Hematopoietic multipotent progenitor cell treated with erythropoietin and hydrocortisone succinate and interleukin-3 and kit ligand, for 6 days (in vitro differentiated cells): ENCODE results near the gene MRPL16.
A peak's percentile ranks its signal among the peaks of the same experiment; 100 is the strongest.
"Not testable (repeated sequence)": the region's sequence is repeated elsewhere in the genome, so short reads cannot be mapped to it uniquely, and the experiment has no call there.

Source experiments
- DNase-seq: peaks from one replicate; pipeline ENCODE4 v3.0.0-alpha.2; 2015

The MRPL16 gene

GRCh38 chr11:59810189-59810910 lies at the start of gene MRPL16:
Gene MRPL16 (minus strand): TSS chr11:59810778. CDS start chr11:59810658, 120 bp downstream.
- peak; percentile 96 for DNase-seq

- peak; percentile 31 for DNase-seq
Measured at GRCh38 chr11:59859673-59860072, 49.1 kb upstream of the MRPL16 start.

- DNase-seq = peak; percentile 73
Measured at GRCh38 chr11:59857439-59858434, 47.2 kb upstream of the MRPL16 start.

GRCh38 chr11:59854871-59855270 lies 44.3 kb upstream of the MRPL16 start:
- DNase-seq = peak; percentile 18

DNA sequence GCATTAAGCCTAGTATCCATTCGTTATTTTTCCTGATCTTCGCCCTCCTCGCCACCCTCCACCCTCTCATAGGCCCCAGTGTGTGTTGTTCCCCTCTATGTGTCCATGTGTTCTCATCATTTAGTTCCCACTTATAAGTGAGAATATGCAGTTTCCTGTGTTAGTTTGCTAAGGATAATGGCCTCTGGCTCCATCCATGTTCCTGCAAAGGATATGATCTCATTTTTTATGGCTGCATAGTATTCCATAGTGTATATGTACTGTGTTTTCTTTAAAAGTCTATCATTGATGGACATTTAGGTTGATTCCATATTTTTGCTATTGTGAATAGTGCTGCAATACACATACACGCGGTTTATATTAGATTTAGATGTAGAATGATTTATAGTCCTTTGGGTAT lies 40.8 kb upstream of the MRPL16 start:
- DNase-seq = not testable (repeated sequence)

GRCh38 chr11:59849551-59849950 lies 39.0 kb upstream of the MRPL16 start:
- not testable (repeated sequence) for DNase-seq

DNA sequence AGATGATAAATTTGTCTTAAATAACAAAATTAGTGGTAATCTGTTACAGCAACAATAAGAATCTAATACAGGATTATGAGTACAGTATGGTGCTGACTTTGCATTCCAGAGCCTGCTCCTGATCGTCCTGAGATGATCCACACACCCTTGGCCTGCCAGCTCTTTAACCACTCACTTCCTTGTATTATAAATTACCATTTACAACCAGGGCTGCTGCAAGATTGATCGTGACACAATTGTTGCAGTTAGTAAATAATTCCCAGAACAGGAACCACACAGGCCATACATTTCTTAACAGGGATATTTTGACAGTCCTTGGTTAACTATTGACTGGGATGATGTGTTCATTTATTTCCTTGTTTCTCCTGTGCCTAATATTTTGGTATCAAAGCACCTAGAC lies 38.6 kb upstream of the MRPL16 start:
- no peak for DNase-seq

GRCh38 chr11:59848439-59848838 lies 37.9 kb upstream of the MRPL16 start:
- peak; percentile 21 for DNase-seq

DNA sequence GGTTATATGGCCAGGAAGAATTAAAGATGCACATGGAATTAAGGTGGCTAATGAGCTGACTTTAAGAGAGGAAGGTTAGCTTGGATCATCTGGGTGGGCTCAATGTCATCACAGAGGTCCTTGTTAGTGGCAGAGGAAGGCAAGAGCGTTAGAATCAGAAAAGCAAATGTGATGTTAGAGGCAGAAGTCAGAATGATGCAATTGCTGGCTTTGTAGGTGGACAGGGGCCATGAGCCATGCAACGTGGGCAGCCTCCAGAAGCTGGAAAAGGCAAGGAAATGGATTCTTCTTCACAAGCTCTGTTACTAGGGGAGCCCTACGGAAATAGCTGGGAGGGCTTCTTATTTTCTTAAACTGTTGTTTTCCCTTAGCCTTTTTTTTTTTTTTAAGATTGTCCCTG lies 37.0 kb upstream of the MRPL16 start:
- no peak for DNase-seq

- no peak for DNase-seq
Measured at GRCh38 chr11:59846556-59846955, 36.0 kb upstream of the MRPL16 start.

DNA sequence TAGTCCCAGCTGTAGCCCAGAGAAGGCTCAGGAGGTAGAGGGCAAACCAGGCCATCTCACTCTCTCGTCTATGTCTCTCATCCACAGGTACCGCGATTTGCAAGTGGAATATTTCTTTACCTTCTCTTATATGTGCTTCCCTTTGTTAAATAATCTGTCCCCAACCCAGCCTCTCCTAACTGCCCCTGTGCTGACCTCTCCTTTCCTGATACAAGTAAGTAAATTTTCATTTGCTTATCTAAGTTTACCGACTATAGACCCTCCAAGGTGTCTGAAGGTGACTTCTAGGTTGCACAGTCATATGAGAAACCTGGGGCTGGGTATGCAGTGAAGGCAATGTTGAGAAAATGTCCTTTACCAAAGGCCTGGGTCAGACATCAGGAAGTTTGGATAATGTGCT lies 34.8 kb upstream of the MRPL16 start, which contains the start of gene CBLIF:
CBLIF (minus strand) TSS at position 101 of the 400 bp plus-strand sequence; CDS start at position 55, 46 bp downstream.
- DNase-seq = no peak

DNA sequence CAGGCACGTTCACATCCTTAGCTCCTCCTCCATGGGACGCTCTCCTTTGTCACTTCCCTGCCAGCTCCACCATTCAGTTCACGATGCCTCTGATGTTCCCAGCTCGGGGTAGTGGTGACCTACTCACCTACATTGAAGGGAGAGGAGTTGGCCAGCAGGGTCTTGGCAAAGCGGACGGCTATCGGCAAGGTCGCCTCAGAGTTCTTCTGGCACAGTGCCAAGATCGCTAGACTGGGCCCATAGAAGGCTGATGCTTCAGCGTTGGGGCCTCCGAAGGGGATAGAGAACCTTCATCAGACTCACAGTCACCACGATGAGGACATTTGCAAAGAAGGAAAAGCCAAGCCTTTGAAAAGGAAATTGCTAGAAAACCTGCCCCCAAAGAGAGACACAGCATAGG lies 31.7 kb upstream of the MRPL16 start:
- DNase-seq = no peak

DNA sequence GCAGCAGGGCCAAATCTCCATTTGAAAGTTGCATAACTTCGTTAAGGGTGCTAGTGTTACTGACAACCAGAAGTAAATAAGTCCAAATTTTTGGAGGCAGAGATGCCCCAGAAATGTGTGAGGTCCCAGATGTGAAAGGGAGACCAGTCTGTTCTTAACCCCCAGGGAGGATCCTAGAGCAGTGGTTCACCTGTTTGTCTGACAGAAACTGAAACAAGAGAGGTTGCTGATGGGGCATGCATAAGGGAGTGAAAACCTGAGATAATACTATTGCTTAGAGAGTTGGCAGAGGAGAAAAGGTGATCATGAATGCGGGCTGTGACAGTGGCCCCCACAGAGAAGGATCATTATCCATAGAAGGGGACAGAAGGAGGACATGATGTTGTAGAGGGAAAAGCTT lies 30.9 kb upstream of the MRPL16 start:
- DNase-seq = no peak

- DNase-seq = no peak
Measured at GRCh38 chr11:59839615-59840014, 29.0 kb upstream of the MRPL16 start.

DNA sequence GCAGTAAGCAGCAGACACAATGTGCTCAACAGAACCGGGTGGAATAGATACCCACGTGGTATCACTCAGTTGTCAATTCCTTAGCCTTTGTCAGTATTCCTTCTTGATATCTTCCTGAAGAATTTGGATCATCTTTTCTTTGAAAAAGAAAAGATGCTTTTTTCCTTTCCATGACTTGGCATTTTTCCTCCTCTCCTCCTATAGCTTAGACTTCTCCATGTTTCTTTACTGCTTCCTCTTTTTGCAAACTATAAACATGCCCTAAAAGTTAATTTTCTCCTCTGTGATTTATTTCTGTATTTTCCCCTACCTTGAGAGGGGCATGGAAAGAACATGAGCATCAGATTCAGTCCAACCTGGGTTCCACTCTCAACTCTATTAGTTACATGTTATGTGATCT lies 23.0 kb upstream of the MRPL16 start:
- DNase-seq = no peak

GRCh38 chr11:59829358-59829757 lies 18.8 kb upstream of the MRPL16 start:
- no peak for DNase-seq

- DNase-seq = peak; percentile 95
Measured at GRCh38 chr11:59822989-59823566, 12.5 kb upstream of the MRPL16 start.

DNA sequence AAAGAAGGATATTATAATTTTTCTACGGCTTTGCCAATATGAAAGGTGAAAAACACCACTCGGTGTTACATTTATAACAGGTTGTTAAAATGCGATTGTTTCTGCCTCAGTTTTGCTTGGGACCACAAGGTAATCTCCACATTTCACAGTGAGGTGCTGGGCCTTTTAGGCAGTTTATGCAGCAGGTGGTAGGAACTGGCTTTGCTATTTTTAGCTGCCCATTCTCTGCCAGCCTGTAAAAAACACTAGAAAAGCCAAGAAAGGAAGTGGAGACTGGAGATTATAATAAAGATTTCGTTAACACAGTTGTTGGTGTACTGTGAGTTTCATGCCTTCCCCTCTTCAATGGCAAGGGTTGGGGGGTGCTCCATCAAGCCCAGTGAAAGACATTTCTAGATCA lies 8.0 kb upstream of the MRPL16 start:
- peak; percentile 50 for DNase-seq

GRCh38 chr11:59816434-59816833 lies 5.9 kb upstream of the MRPL16 start:
- DNase-seq = not testable (repeated sequence)

GRCh38 chr11:59815754-59816153 lies 5.2 kb upstream of the MRPL16 start:
- no peak for DNase-seq

DNA sequence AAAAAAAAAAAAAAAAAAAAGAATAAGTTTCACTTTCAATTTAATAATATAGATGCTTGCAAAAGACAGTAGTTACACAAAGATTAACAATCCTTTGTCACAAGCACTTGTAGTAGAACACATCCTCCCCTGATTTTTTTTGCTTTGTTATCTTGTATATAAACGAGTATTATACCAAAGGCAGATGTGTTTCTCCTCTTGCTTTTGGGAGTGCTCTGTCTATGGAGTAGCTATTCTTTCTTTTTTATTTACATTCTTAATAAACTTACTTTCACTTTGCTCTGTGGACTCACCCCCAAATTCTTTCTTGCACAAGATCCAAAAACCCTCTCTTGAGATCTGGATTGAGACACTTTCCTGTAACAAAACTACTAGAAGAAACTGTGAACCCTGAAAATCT lies 3.4 kb upstream of the MRPL16 start:
- DNase-seq = peak; percentile 27

- DNase-seq = no peak
Measured at GRCh38 chr11:59813364-59813763, 2.8 kb upstream of the MRPL16 start.

GRCh38 chr11:59812220-59812619 lies 1.6 kb upstream of the MRPL16 start:
- DNase-seq = no peak
